ENCODE results near the gene KLF15. TPM values are rescaled to one million over a fixed set of nuclear protein-coding genes. Genes with fewer than 3 reads are reported as not detected.

The KLF15 gene
- total and polyA plus RNA-seq, 2 of the 8 experiments (the other 6 are each of a cell fraction or from before 2014, with no cell fraction given), result 15.7 to 19.5 TPM

- ChIA-PET POLR2A (ENCODE audit: partially characterized antibody) (interaction anchor here (1.8 kb wide), 1 partner anchor 15 kb away, joined by 9 read pairs; no protein-coding TSS in a partner anchor), CTCF (ENCODE audit: partially characterized antibody) (interaction anchor here (1.0 to 2.6 kb wide), 12 partner anchors 9 to 240 kb away, joined by 3 to 12 read pairs (median 4); no protein-coding TSS in a partner anchor)
- no peak overlapping the region; the same call in 1 of the 2 replicates for H2BK5ac ChIP-seq (ENCODE audit: low read depth, low read length)
- H2BK120ac ChIP-seq (replicated peaks; ENCODE audit: low read depth, low read length), result no peak overlapping the region
- no peak overlapping the region for H3K9ac ChIP-seq (replicated peaks in 1 of 4; ENCODE audit: extremely low read depth in 1 of 4, low read depth in 3 of 4, low read length in 3 of 4)
- H3K4me1 ChIP-seq (replicated peaks in 1 of 4; ENCODE audit: control insufficient read depth in 3 of 4, insufficient read depth in 4 of 4, low read length in 3 of 4), result peaks cover 0 to 17% (median 8%) of the 10 kb centered on the region in 4 experiments
- H4K5ac ChIP-seq (ENCODE audit: insufficient read length, low read depth, low read length), result no peak overlapping the region
- no peaks in the 10 kb centered on the region for H4K20me1 ChIP-seq (replicated peaks in 1 of 2; ENCODE audit: control insufficient read depth in 1 of 2, insufficient read depth in 2 of 2, low read length in 2 of 2)
- H2BK12ac ChIP-seq (ENCODE audit: low read depth, low read length), result 0 out of 2 replicates have a peak overlapping the region, but pooled peaks have one; percentile 60
- H4K8ac ChIP-seq (ENCODE audit: extremely low read depth, insufficient read depth, low read length), result no peak overlapping the region
- peak overlapping the region; percentile 29; the same call in 1 of the 2 replicates for H2BK15ac ChIP-seq (ENCODE audit: low read length)
- no peaks in the 10 kb centered on the region for H3K9me3 ChIP-seq (ENCODE audit: insufficient read depth in 2 of 2, low read depth in 1 of 2, low read length in 1 of 2)
- no peak overlapping the region for H3K4me2 ChIP-seq (ENCODE audit: insufficient read depth in 1 of 2, low read depth in 2 of 2, low read length in 2 of 2)
- no peak overlapping the region for H3K18ac ChIP-seq (ENCODE audit: extremely low read depth, low read length)
- H3K4me3 ChIP-seq (ENCODE audit: extremely low read depth in 1 of 4, insufficient read depth in 2 of 4, low read depth in 3 of 4, low read length in 4 of 4), result no peak overlapping the region
- H3K23ac ChIP-seq (ENCODE audit: insufficient read length), result no peak overlapping the region
- H3K56ac ChIP-seq (replicated peaks; ENCODE audit: insufficient read length, low read depth, low read length), result no peak overlapping the region
- 89% methylated on average over 5 of the region's 5 CpGs; no CpG with 5 or more reads in 1 of the 2 experiments for WGBS, 2 experiments (ENCODE audit: extremely low coverage in 1 of 2, insufficient coverage in 1 of 2, insufficient read length in 1 of 2, insufficient replicate concordance in 2 of 2, low coverage in 1 of 2, low lambda C conversion rate in 2 of 2, missing lambda C conversion rate in 1 of 2)
- H3K27me3 ChIP-seq (replicated peaks in 1 of 4; ENCODE audit: control insufficient read depth in 3 of 4, extremely low read depth in 1 of 4, insufficient read depth in 3 of 4, low read length in 3 of 4), result peaks cover 0 to 6% (median 0%) of the 10 kb centered on the region in 4 experiments; a peak in 2 of 7 replicates
- no peak overlapping the region for H2AK5ac ChIP-seq (ENCODE audit: low read depth, low read length)
- H3K4ac ChIP-seq (replicated peaks; ENCODE audit: insufficient read length, low read depth, low read length), result no peak overlapping the region
- H3K79me2 ChIP-seq (ENCODE audit: control insufficient read depth in 1 of 2, insufficient read depth in 2 of 2, low read length in 2 of 2), result no peaks in the 10 kb centered on the region
- H2AFZ ChIP-seq (ENCODE audit: low read length), result no peak overlapping the region
- H3K36me3 ChIP-seq (ENCODE audit: control insufficient read depth in 2 of 4, insufficient read depth in 4 of 4, low read length in 3 of 4), result no peaks in the 10 kb centered on the region; a peak in 1 of 8 replicates
- H4K91ac ChIP-seq (replicated peaks; ENCODE audit: insufficient read length, low read length), result peak overlapping the region; percentile 13
- no peaks in the 10 kb centered on the region for H3K79me1 ChIP-seq (ENCODE audit: low read depth, low read length)
- H3K23me2 ChIP-seq (ENCODE audit: low read depth, low read length), result no peaks in the 10 kb centered on the region
- DNase-seq (ENCODE audit: low read depth in 1 of 2, low spot score in 2 of 2) (no peak), FAIRE-seq (no peak)
- H2BK20ac ChIP-seq (ENCODE audit: low read length), result no peak overlapping the region
- H3K14ac ChIP-seq (ENCODE audit: insufficient read length), result no peak overlapping the region
- no peak overlapping the region for H3K27ac ChIP-seq (ENCODE audit: low read depth, low read length)
- TF ChIP-seq SAP30 (IDR thresholded peaks at IDR 0.05; ENCODE audit: insufficient read depth, insufficient replicate concordance, low read length), result no peak
- no peak for TF ChIP-seq SUZ12 (IDR thresholded peaks at IDR 0.05; ENCODE audit: low read length)
- no peak for TF ChIP-seq POLR2AphosphoS5 (IDR thresholded peaks at IDR 0.05; ENCODE audit: low read depth, low read length)
- TF ChIP-seq CHD1 (IDR thresholded peaks at IDR 0.05; ENCODE audit: low read depth, low read length), result no peak
- TF ChIP-seq CTCF (IDR thresholded peaks at IDR 0.05; ENCODE audit: control extremely low read depth in 1 of 3, insufficient read depth in 1 of 3, low read depth in 1 of 3, low read length in 3 of 3), result no peak
- TF ChIP-seq SP2 (IDR thresholded peaks at IDR 0.05; ENCODE audit: low read length), result no peak
- no peak for TF ChIP-seq EGR1 (IDR thresholded peaks at IDR 0.05; ENCODE audit: borderline replicate concordance, low read depth, low read length)
- no peak for TF ChIP-seq TBP (IDR thresholded peaks at IDR 0.05; ENCODE audit: low read depth, low read length)
- TF ChIP-seq MAFK (IDR thresholded peaks at IDR 0.05; ENCODE audit: low read depth, low read length), result no peak
These were observed 7.6 kb upstream of the KLF15 start for GRCh38 chr3:126364731-126365301.

Data from H1 (cell line).